Esophagus muscularis mucosa (tissue), 4 donors: ENCODE data around the gene LDHD.

Experiments used
- EP300 ChIP-seq: sonication (generic); formaldehyde crosslinking; IDR thresholded peaks from one replicate; pipeline ENCODE4 v1.6.1; 2017; ENCODE audit warnings: antibody characterized with exemption
- POLR2A ChIP-seq: fragments of 450-650 bp; IDR thresholded peaks from one replicate; pipeline ENCODE4 v1.6.1; 2017; ENCODE audit warnings: antibody characterized with exemption, moderate library complexity, mild to moderate bottlenecking, low read depth
- TF ChIP-seq, protein P1 (sequence below), 3 experiments: fragments of 200-600 bp in 2 of 3; fragments of 450-650 bp in 1 of 3; sonication (generic) in 2 of 3; IDR thresholded peaks; one replicate each; pipeline ENCODE4 v1.5.1; 2017 to 2019; ENCODE audit warnings: antibody characterized with exemption in 3 of 3, mild to moderate bottlenecking in 2 of 3, moderate library complexity in 1 of 3

DNA sequence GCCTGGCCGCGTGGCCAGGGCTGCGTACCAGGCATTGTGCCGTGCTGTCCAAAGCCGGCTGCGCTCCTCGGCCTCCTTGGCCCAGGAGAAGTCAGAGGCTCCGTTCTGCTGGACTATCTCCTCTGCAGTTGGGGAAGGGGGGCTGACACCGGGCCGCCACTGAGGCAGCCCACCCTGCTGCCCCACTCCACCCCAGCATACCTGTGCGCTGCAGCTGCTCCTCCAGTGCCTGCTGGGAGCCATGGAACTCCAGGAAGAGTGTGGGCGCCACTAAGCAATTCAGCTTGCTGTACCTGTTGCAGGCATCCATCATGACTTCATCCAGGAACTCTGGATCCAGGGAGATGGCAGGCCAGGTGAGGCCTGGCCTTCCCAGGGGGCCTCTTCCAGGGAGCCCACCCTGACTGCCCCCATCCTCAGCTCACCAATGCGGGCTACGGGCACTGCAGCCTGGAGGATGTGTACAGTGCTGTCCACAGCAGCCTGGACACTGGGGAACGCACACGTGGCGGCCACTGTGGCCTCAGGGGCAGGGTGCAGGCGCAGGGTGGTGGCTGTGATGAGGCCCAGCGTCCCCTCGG, 2.9 kb downstream of the LDHD start:
- TF ChIP-seq, protein P1, sequence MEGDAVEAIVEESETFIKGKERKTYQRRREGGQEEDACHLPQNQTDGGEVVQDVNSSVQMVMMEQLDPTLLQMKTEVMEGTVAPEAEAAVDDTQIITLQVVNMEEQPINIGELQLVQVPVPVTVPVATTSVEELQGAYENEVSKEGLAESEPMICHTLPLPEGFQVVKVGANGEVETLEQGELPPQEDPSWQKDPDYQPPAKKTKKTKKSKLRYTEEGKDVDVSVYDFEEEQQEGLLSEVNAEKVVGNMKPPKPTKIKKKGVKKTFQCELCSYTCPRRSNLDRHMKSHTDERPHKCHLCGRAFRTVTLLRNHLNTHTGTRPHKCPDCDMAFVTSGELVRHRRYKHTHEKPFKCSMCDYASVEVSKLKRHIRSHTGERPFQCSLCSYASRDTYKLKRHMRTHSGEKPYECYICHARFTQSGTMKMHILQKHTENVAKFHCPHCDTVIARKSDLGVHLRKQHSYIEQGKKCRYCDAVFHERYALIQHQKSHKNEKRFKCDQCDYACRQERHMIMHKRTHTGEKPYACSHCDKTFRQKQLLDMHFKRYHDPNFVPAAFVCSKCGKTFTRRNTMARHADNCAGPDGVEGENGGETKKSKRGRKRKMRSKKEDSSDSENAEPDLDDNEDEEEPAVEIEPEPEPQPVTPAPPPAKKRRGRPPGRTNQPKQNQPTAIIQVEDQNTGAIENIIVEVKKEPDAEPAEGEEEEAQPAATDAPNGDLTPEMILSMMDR (IDR thresholded peaks at IDR 0.05): no peak
- TF ChIP-seq POLR2A (no peak), EP300 (no peak)
